HG03457 (cell line): ENCODE measurements around the gene SYT6.

Experiments
- ATAC-seq: cut with Tn5 transposase; IDR thresholded peaks from one replicate; pipeline ENCODE4 v1.9.1; 2021; ENCODE audit warnings: moderate number of reproducible peaks; ENCODE audit not compliant: unreplicated experiment

Gene SYT6

DNA sequence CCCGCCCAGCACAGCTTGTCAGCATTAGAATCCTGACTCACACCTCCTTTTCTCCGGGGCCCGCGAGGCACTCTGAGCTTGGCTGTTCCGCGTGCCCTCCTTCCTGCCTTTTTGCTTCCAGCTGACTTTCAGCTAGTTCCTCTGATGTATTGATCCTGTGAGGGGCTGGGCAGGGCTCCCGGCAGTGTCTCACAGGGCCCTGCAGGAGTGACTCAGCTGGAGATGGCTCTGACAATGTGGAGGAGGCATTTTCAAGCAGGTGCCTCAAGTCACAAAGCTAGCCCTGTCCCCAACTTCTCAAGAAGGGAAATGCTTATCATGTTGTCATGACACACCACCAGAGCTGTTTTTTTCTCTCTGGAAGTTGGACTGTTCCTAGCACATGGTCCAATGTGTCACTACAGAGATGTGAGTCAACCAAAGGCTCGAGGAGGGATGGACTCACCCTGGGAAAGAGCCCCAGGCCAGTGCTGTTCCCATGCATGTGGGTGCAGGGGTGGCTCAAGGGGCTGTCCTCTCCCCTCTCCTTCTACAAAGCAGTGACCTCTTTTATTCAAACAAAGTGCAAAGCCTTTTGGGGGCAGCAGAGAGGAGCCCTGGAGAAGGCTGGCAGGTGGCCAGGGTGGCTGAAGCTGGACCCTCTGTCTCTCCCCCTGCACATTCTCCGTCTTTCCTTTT is 30.6 kb downstream of the SYT6 start:
- ATAC-seq, result no peak

DNA sequence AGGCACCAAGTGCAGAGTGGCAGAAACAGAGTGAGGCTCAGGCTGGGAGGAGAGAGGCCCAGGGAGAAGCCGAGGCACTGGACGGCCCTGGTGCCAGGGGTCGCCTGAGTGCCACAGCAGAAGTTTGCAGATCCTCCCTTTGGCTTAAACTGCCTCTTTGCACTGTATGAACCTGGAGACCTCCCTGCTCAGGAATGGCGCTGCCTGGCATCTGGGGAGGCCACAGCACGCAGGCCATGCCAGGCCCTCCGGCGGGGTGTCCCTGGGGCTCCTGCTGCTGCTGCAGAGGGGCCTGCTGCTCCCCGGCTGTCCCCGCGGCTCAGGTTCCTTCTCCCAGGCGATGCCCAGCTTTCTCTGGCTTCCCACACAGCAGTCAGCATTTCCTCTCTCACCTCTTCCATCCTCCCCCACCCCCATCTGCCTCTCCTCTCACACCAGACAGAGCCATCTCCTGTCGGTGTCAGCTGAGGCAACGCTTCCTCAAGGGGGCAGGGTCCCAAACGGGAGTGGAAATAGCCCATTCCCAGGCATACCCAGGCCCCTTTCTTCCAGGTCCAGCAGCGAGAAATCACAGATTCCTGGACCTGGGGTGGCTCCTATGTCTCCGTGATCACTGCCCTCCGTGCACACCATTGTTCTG is 35.2 kb downstream of the SYT6 start:
- ATAC-seq, result no peak

GRCh38 chr1:114117654-114118053 is 36.0 kb downstream of the SYT6 start:
- ATAC-seq, result no peak

DNA sequence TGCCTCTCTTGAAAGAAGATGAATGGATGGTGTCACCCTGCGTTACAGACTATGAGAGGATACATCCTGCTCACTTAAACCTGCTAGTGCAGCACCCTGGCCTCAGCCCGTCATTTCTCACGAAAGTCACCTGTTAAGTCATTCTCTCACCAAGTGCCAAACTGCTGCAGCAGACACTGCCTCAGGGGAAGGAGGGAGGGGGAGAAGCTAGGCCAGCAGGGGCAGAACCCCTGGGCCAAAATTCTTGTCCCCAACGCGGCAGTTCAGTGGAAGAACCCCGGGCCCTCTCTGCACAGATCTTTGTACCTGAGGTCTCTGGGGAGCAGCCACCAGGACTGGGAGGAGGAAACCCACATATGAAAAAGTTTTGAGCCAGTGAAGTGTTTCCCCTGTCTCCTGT is 37.6 kb downstream of the SYT6 start:
- no peak for ATAC-seq

DNA sequence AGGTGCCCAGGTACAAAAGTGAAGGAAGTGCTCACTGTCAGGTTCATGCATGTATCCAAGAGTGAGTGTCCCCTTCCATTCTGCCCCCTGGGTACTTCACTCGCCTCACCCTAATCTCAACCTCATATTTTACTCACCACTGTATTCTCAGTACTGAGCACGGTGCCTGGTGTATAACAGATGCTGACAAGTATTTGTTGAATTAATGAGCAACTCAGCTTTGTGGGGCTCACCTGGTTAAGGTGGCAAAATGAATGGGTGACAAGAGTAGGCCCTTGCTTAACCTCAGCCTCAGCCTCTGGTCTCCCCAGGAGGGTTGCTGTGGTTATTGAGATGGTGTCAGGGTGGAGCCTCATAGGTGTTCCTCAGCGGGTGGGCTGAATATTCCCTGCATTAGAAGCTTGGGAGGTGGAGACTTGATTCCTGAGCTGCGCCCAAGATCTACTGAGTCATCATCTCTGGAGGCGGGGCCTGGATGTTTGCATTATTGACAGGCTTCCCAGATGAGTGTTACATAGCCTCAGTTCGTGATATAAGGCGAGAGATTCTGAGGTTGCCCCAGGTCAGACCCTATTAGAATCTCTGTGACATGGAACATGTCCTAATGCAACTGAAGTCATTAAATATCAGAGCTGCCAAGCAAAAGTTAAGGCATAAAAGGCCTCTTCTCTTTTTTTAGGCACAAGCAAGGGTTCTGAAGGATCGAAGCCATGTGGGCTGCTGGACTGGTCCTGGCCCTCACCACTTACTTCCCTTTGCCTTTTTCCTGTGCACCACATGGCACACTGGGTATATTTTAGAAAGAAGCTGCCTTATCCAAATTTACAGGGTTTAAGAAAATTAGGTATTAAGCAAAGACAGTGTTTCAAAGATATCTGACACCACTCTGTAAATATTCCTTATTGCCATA is 39.2 kb downstream of the SYT6 start:
- ATAC-seq, result no peak

DNA sequence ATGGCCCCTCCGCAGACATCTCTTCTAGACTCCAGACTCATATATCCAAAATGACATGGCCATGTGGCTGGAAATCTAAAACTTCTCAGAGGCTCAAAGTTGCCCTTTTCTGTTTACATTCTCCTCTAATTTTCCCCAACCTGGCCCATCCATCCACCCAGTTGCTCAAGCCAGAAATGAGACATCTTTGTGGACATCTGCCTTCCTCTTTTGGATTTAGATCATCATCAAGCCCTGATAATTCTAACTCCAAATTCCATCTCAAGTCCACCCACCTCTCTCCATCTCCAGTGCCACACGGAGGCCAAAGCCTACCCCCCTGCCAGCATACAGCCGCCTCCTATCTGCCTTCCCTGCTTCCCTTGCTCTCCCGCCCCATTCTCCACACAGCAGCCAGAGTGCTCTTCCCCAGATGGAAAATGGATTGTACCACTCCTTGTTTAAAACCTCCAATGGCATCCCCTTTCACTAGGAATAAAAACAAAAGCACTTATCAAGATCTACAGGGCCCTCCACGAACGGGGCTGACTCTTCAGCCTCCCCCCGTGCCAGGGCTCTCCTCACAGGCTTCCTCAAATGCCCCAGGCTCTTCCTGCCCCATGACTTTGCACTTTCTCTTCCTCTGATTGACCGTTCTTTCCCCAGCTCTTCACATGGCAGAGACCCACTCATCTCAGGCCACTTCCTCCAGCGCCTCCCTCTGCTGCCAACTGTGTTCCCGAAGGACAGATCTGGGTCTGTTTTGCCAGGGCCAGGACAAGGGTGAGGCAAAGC is 40.1 kb downstream of the SYT6 start:
- ATAC-seq, result no peak

DNA sequence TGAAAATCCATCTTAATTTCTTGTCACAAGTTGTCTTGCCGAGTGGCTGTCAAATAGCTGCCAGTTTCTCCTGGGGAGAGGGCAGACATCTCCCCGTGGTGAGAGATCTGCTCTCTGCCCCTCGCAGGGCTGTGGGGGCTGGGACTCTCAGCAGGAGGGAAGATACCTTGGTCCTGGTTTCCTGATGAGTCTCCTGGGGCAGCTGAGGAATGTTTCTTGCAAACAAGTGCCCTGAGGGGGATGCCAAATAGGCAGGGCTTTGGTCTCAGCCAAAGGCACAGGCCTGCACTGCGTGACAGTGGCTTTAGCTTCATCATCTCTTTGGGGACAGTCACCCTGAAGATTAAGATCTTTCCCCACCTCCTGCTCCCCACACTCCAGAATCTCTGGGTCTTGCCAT is 40.9 kb downstream of the SYT6 start:
- ATAC-seq, result no peak

GRCh38 chr1:114111731-114112641 is 41.7 kb downstream of the SYT6 start:
- no peak for ATAC-seq

- ATAC-seq, result no peak
These were observed 43.7 kb downstream of the SYT6 start for GRCh38 chr1:114109981-114110380.

- ATAC-seq, result no peak
These were observed 44.9 kb downstream of the SYT6 start for GRCh38 chr1:114108751-114109255.

- no peak for ATAC-seq
These were observed 45.9 kb downstream of the SYT6 start for GRCh38 chr1:114107474-114108435.

- no peak for ATAC-seq
These were observed 48.2 kb downstream of the SYT6 start for GRCh38 chr1:114105421-114105979.

- ATAC-seq, result no peak
These were observed 48.7 kb downstream of the SYT6 start for GRCh38 chr1:114104949-114105348.

- no peak for ATAC-seq
These were observed 49.7 kb downstream of the SYT6 start for GRCh38 chr1:114103992-114104391.

- no peak for ATAC-seq
These were observed 51.5 kb downstream of the SYT6 start for GRCh38 chr1:114102136-114102535.

DNA sequence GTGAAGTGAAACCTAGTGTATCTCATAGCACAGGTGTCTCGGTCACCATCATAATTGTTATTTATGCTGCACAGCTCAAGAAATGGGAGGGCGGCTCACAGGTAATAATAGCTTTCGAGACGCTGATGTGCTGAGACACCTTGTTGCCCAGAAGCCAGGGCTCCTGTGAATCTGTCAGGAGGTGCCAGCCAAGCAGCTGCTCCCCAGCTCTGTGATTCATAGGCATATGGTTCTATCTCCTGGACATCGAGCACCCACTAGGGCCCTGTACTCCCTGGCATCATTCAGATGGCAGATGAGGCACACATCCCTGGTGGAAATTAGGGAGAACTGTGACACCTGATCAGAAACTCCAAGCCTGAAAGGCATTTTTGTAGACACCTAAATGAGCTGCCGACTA is 53.5 kb downstream of the SYT6 start:
- no peak for ATAC-seq

- ATAC-seq, result no peak
These were observed 54.4 kb downstream of the SYT6 start for GRCh38 chr1:114099268-114099667.

GRCh38 chr1:114097109-114097508 is 56.6 kb downstream of the SYT6 start:
- ATAC-seq, result no peak
